GM18951 (cell line): Measurements from ENCODE around the gene IMPDH2.
"Not testable (repeated sequence)": the region's sequence is repeated elsewhere in the genome, so short reads cannot be mapped to it uniquely, and the experiment has no call there.

Experiments used
- POLR2A ChIP-seq: IDR thresholded peaks from 4 replicates; pipeline ENCODE4 v1.6.1; 2011; ENCODE audit warnings: mild to moderate bottlenecking; ENCODE audit not compliant: insufficient read length, insufficient read depth; ENCODE audit errors: extremely low read depth
- in situ Hi-C: fragments of 300-500 bp; cut with MboI; formaldehyde crosslinking; loops from one replicate; pipeline ENCODE4 v1.12.0; 2022; ENCODE audit warnings: low sequenced_read_pairs, mixed read lengths, inconsistent platforms; ENCODE audit not compliant: unreplicated experiment

IMPDH2 gene

DNA sequence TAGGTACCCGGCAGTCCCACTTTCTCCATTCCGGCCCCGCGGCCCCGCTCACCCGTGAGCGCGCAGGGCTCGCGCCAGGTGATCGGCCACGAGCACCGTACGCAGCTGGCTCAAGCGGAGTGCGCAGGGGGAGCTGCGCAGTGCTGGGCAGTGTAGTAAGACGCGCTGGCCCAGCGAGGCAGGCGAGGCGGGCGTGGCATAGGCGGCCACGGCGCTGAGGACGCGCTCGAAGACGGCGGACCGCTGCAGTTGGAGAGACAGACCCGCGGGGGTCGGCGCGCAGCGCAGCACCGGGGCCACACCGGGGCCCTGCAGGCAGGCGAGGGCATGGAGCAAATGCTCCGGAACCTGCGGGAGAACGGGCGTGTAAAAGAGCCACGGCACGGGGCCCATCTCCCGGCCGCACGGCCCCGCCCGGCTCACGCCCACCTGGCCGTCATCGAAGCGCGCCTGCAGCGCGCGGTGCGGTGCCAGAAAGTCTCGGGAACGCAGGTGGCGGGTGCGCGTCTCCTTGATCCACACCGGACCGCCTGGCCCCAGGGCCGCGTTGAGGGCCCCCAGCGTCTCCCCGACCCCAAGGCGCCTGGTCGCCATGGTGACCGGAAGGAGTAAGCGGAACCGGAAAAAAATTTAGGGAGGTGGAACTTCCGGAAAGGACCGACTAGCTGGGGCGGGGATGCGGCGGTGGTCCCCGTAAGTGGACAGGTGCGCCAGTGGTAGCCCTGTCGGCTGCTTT, 11.1 kb downstream of the IMPDH2 start, which contains the start of gene DALRD3:
Gene DALRD3, minus strand, starts transcription at position 610 of the 736 bp plus-strand sequence. Its CDS starts 16 bp downstream, at position 594.
- in situ Hi-C loops = no loop called here
- peak; percentile 73 for TF ChIP-seq POLR2A

DNA sequence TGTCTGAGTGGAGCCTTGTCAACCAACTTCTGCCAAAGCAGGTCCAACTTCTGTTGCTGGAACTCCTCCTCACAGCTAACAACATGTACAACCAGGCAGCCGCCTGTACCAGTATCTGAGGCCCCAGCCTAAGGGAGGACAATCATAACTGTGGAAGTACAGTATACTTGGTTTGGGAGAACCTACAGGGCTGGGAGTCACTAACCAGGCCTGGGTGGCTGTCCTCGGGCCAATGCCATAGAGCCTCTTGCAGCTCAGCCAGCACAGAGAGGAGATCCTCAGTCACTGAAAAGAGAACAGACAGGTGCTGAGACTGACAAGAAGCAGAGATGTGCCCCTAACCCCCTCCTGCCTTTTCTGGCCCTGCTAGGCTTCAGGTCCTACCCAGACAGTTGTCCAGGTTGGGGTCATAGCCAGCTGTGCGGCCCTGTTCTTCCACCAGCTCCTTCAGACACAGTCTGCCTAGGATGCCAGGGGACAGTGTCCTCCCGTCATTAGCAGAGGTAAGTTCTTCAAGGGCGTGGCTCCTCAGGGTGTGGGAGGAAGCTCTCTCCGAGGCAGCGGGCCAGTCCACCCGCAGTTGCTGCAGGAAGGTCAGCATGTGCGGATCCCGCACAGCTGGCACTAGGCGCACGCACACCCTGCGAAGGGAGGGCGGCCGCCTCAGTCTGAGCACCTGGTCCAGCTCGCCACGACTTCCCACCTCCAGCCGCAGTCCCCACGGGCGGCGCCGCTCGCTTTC, 11.8 kb downstream of the IMPDH2 start:
- in situ Hi-C loops = no loop called here
- TF ChIP-seq POLR2A = no peak

DNA sequence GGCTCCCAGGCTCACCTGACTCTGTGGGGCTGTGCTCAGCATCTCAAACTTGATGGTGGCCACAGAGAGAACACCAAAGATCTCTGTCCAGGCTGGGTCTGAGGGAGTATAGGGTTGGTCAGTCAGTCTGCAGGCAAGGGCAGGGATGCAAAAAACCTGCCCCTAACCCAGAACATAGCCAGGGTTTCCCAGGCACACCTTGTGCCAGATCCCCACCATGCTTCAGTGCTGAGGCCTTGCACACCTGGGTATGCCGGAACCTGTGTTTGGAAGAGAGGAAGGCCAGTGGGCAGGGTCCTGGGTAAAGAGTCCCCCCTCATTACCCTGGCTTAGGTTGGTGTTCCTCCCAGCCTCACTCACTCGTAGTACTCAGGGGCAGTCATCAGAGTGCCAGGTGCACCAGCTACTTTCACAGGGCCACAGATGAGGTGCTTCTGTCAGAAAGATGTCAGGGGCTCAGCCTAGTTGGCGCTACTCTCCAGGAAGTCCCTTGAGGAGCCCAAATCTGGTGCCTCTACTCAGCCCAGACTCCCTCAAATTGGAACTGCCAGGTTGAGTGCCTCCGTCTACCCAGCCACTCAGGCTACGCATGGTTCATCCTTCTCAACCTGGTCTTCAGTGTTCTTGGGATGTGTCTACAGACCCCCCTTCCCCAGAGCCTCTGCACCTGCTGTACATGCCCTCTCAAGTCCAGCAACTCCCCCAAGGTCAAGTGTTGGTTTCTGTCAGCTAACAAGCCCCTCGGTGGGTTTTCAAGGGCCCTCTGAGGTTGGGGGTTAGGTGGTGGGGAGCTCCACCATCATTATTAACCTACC, 12.6 kb downstream of the IMPDH2 start:
- in situ Hi-C loops = no loop called here
- no peak for TF ChIP-seq POLR2A

DNA sequence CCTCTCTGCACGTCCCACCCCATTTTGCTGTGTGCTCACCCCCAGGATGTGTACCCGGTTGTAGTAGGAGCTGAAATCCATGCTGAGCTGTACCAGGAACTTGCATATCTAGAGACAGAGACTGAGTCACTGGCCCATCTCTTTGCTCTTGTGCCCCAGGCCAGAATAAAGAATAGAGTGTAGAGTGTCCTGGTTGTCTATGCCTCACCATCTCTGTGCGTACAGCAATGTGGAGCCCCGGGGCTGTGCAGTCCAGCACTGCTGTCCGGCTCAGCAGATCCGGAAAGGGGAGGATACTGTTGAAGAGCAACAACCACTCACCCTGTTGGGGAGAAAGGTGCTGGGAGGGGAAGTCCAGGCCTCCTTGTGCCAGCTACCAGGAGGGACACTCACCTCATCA, 13.4 kb downstream of the IMPDH2 start:
- in situ Hi-C loops = no loop called here
- no peak for TF ChIP-seq POLR2A

DNA sequence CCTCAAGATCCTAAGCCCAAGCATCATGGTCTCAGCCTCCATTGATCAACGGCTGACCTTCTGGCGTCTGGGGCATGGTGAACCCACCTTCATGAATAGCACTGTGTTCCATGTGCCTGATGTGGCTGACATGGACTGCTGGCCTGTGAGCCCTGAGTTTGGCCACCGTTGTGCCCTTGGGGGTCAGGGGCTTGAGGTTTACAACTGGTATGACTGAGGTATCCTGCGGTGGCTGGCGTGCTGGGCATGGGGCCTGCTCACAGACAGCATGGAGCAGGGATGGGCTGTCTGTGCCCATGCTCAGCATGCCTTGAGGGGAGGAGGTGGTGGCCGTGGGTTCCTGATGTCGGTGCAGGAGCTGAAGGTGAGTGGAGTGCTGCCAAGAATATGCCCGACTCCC, 14.1 kb downstream of the IMPDH2 start:
- no peak for TF ChIP-seq POLR2A
- in situ Hi-C loops = no loop called here

DNA sequence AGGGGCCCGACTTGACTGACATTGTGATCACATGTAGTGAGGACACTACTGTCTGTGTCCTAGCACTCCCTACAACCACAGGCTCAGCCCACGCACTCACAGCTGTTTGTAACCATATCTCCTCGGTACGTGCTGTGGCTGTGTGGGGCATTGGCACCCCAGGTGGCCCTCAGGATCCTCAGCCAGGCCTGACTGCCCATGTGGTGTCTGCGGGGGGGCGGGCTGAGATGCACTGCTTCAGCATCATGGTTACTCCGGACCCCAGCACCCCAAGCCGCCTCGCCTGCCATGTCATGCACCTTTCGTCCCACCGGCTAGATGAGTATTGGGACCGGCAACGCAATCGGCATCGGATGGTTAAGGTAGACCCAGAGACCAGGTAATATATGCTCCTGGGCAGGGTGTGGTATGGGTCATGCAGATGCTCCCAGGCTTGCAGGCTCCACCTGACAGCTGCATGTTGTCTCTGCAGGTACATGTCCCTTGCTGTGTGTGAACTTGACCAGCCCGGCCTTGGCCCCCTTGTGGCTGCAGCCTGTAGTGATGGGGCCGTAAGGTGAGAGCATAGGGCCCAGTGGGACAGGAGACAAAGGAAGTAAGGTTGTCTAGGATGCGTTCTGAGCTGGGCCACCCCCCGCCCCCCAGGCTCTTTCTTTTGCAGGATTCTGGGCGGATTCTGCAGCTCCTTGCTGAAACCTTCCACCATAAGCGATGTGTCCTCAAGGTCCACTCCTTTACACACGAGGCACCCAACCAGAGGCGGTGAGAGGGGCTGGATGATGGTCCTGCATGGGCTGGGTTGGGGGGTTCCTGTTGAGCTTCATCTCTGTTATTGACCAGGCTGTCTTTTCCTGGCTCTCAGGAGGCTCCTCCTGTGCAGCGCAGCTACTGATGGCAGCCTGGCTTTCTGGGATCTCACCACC, 15.2 kb downstream of the IMPDH2 start:
- in situ Hi-C loops = no loop called here
- no peak for TF ChIP-seq POLR2A

DNA sequence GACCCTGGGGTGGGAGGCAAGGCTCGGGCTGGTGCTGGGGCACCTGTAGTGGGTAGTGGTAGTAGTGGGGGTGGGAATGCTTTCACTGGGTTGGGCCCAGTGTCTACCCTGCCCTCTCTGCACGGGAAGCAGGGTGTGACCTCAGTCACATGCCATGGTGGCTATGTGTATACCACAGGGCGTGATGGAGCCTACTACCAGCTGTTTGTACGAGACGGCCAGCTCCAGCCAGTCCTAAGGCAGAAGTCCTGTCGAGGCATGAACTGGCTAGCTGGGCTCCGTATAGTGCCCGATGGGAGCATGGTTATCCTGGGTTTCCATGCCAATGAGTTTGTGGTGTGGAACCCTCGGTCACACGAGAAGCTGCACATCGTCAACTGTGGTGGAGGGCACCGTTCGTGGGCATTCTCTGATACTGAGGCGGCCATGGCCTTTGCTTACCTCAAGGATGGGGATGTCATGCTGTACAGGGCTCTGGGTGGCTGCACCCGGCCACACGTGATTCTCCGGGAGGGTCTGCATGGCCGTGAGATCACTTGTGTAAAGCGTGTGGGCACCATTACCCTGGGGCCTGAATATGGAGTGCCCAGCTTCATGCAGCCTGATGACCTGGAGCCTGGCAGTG, 16.0 kb downstream of the IMPDH2 start:
- TF ChIP-seq POLR2A = no peak
- in situ Hi-C loops = no loop called here

DNA sequence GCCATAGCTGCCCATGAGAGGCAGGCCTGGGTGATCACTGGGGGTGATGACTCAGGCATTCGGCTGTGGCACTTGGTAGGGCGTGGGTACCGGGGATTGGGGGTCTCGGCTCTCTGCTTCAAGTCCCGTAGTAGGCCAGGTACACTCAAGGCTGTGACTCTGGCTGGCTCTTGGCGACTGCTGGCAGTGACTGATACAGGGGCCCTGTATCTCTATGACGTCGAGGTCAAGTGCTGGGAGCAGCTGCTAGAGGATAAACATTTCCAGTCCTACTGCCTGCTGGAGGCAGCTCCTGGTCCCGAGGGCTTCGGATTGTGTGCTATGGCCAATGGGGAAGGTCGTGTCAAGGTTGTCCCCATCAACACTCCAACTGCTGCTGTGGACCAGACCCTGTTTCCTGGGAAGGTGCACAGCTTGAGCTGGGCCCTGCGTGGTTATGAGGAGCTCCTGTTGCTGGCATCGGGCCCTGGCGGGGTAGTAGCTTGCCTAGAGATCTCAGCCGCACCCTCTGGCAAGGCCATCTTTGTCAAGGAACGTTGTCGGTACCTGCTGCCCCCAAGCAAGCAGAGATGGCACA, 16.7 kb downstream of the IMPDH2 start:
- no peak for TF ChIP-seq POLR2A
- in situ Hi-C loops = no loop called here

DNA sequence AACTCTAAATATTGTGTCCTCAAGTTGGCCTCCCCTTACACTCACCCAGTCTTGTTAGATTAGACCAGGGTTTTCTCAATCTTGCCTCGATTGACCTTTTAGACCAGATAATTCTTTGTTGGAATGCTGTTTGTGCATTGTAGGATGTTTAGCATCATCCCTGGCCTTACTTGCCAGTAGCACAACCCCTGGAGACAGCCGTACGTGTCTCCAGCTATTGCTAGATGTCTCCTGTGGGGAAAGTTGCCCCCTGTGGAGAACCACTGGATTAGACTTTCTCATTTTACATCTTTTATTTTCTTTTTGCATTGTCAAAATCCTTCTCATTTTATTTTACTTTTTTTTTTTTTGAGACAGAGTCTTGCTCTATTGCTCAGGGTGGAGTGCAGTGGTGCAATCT, 19.8 kb downstream of the IMPDH2 start:
- in situ Hi-C loops = no loop called here
- no peak for TF ChIP-seq POLR2A

DNA sequence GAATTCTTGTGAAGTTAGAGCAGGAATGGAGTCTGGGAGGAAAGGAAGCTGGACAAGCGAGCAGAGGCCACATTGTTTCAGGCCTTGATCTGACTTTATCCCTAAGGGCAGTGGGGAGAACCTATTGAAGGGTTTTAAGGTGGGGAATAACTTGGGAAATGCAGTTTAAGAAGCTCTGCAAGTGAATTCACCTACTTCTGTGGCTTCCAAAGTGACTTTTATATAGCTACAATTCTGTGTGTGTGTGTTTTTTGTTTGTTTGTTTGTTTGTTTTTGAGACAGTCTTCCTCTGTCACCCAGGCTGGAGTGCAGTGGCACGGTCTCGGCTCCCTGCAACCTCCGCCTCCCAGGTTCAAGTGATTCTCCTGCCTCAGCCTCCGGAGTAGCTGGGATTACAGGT, 20.6 kb downstream of the IMPDH2 start:
- in situ Hi-C loops = not testable (repeated sequence)

DNA sequence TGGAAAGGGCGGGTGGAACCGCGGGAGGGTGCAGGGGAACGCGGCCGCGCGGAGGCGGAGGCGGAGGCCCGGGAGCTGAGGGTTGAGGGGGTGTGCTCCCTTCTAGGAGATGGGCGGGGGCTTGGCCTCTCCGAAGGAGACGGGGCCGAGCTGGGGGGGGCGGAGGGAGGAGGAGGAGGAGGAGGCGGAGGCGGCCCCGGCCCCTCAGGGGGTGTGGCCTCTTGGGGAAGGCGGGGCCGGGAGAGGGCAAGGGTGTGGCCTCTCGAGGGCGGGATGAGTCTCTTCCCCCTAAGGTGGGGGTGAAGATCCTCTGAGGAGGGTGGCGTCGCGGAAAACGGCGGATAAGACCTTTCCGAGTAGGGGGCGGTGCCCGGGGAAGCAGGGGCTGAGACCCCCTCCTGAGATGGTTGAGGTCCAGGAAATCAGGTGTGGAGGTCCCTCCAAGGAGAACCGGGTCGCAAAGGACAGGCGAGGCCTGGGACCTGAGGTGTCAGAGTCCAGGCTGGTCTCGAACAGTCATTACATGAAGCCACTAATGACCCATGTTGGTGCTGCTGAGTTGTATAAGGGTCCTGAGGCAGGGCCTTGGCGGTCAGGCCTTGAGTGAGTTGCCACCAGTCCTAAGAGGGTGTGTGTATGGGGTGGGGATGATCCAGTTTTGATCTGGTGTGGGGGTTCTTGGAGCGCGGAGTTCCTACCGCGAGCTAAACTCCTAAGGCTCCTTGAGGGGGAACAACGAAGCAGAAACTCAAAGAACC, 21.2 kb downstream of the IMPDH2 start:
- in situ Hi-C loops = no loop called here
- no peak for TF ChIP-seq POLR2A
